Measurements from ENCODE around the gene ZDHHC14.
"Not testable (repeated sequence)": the region's sequence is repeated elsewhere in the genome, so short reads cannot be mapped to it uniquely, and the experiment has no call there.

ZDHHC14 gene

GRCh38 chr6:157579467-157580031 lies 198.6 kb downstream of the ZDHHC14 start:
- Histone ChIP-seq H3K27ac (no peak overlapping the region), H3K36me3 (peaks cover 0 to 21% (median 4%) of the 10 kb centered on the region in 11 experiments; a peak in 8 of 22 replicates), H3K9me3 (replicated peaks in 1 of 11) (peaks cover 24 to 49% (median 35%) of the 10 kb centered on the region in 11 experiments), H4K20me1 (no peaks in the 10 kb centered on the region), H3K9ac (no peak overlapping the region), H3K27me3 (no peaks in the 10 kb centered on the region), H3K4me3 (no peak overlapping the region), H3K4me2 (no peak overlapping the region; a peak in 1 of 22 replicates), H3K4me1 (peaks cover 0 to 9% (median 0%) of the 10 kb centered on the region in 10 experiments; a peak in 1 of 20 replicates)
- no peak for TF ChIP-seq Cebpa-rat (IDR thresholded peaks at IDR 0.05)

DNA sequence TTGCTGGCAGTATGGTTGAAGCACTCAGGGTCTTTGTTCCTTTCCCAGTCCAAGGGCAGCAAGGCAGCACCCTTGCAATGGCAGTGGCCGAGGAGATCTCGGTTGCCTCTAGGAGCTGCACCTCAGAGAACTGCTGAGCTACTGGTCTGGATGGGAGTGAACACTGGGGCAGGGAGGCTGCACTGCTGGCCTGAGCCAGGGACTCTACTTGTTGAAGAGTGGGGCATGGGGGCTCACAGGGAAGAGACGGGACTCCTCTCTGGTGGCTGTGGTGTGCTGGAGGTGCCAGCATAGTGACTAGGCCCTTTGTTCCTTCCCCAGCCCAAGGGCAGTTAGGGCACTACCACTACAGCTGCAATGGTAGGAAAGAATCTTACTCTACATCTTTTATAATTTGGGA lies 203.0 kb downstream of the ZDHHC14 start:
- no peak overlapping the region for H3K4me3 ChIP-seq
- H3K27ac ChIP-seq = no peak overlapping the region
- no peaks in the 10 kb centered on the region for H3K27me3 ChIP-seq
- TF ChIP-seq Cebpa-rat (IDR thresholded peaks at IDR 0.05) = no peak
- H4K20me1 ChIP-seq = no peaks in the 10 kb centered on the region
- H3K36me3 ChIP-seq = peaks cover 0 to 26% (median 3%) of the 10 kb centered on the region in 11 experiments; a peak in 10 of 22 replicates
- H3K4me1 ChIP-seq = peaks cover 0 to 9% (median 0%) of the 10 kb centered on the region in 10 experiments; a peak in 1 of 20 replicates
- H3K4me2 ChIP-seq = no peak overlapping the region
- H3K9me3 ChIP-seq (replicated peaks in 1 of 11) = peaks cover 19 to 41% (median 31%) of the 10 kb centered on the region in 11 experiments
- no peak overlapping the region for H3K9ac ChIP-seq

DNA sequence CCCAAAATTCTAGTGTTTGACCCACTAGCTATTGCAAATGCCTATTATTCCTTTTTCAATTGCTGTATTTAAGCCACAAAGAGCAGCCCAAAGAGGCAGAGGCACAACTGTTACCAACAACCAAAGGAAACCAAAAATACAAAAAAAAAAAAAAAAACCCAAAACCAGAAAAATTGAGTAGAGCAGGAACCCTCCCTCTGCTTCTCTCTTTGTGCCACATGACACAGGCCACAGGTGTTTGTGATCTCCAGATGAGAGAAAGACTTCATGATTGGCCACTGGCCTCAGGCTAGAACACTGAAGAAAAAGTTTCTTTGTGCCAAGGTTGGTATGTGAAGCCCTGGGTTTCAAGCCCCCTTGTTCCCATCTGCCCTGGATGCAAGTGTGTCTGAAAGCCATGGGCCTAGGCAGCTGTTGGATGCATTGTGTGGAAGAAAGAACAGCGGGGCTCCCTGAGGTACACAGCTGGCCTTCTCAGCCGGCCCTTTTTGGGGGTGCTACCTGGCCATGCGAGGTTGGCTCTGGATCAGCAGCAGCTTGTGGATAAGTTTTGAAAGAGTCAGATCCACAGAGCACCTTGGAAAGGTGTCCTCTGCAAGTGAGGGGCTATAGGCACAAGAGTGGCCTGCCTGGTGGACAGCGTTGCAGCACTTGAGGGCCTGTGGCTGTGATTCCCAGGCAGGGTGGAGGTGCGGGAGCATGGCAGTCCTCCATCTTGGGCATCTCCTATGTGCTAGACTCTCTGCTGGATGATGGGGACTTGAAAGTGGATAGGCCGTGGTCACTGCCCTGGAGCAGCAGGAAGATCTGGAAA lies 204.5 kb downstream of the ZDHHC14 start:
- H3K4me1 ChIP-seq = no peaks in the 10 kb centered on the region
- no peak overlapping the region for H3K9ac ChIP-seq
- peaks cover 33 to 55% (median 42%) of the 10 kb centered on the region in 11 experiments for H3K9me3 ChIP-seq (replicated peaks in 1 of 11)
- H3K4me3 ChIP-seq = no peak overlapping the region
- no peak overlapping the region for H3K27ac ChIP-seq
- TF ChIP-seq Cebpa-rat (IDR thresholded peaks at IDR 0.05) = no peak
- peaks cover 0 to 41% (median 18%) of the 10 kb centered on the region in 11 experiments; a peak in 16 of 22 replicates for H3K36me3 ChIP-seq
- no peaks in the 10 kb centered on the region for H3K27me3 ChIP-seq
- H3K4me2 ChIP-seq = no peak overlapping the region
- no peaks in the 10 kb centered on the region for H4K20me1 ChIP-seq

DNA sequence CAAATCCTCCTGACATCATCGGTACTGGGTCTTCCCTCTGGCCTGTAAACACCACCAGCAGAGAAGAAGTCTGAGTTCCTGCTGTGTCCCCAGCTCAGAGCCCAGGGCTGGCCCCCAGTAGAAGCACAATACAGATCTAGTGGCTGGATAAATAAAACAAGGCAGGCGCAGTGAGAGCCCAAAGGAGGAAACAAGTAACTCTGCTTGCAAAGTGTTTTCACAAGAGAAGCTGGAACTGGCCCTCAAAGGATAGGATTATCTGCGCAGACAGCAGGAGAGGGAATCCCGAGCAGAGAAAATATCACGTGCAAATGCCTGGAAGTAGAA lies 205.1 kb downstream of the ZDHHC14 start:
- no peak overlapping the region for H3K4me3 ChIP-seq
- H3K4me1 ChIP-seq = no peaks in the 10 kb centered on the region
- H3K4me2 ChIP-seq = no peak overlapping the region
- no peak overlapping the region for H3K9ac ChIP-seq
- H3K27me3 ChIP-seq = no peaks in the 10 kb centered on the region
- peaks cover 0 to 47% (median 21%) of the 10 kb centered on the region in 11 experiments; a peak in 16 of 22 replicates for H3K36me3 ChIP-seq
- no peaks in the 10 kb centered on the region for H4K20me1 ChIP-seq
- no peak for TF ChIP-seq Cebpa-rat (IDR thresholded peaks at IDR 0.05)
- no peak overlapping the region for H3K27ac ChIP-seq
- peaks cover 39 to 55% (median 47%) of the 10 kb centered on the region in 11 experiments for H3K9me3 ChIP-seq (replicated peaks in 1 of 11)

GRCh38 chr6:157586476-157587126 lies 205.6 kb downstream of the ZDHHC14 start:
- peaks cover 44 to 56% (median 49%) of the 10 kb centered on the region in 11 experiments for H3K9me3 ChIP-seq (replicated peaks in 1 of 11)
- H3K4me2 ChIP-seq = no peak overlapping the region
- H3K36me3 ChIP-seq = peaks cover 0 to 51% (median 21%) of the 10 kb centered on the region in 11 experiments; a peak in 16 of 22 replicates
- TF ChIP-seq Cebpa-rat (IDR thresholded peaks at IDR 0.05) = no peak
- H3K9ac ChIP-seq = no peak overlapping the region
- H3K27ac ChIP-seq = no peak overlapping the region
- no peaks in the 10 kb centered on the region for H4K20me1 ChIP-seq
- no peaks in the 10 kb centered on the region for H3K4me1 ChIP-seq
- H3K27me3 ChIP-seq = no peaks in the 10 kb centered on the region
- no peak overlapping the region for H3K4me3 ChIP-seq

DNA sequence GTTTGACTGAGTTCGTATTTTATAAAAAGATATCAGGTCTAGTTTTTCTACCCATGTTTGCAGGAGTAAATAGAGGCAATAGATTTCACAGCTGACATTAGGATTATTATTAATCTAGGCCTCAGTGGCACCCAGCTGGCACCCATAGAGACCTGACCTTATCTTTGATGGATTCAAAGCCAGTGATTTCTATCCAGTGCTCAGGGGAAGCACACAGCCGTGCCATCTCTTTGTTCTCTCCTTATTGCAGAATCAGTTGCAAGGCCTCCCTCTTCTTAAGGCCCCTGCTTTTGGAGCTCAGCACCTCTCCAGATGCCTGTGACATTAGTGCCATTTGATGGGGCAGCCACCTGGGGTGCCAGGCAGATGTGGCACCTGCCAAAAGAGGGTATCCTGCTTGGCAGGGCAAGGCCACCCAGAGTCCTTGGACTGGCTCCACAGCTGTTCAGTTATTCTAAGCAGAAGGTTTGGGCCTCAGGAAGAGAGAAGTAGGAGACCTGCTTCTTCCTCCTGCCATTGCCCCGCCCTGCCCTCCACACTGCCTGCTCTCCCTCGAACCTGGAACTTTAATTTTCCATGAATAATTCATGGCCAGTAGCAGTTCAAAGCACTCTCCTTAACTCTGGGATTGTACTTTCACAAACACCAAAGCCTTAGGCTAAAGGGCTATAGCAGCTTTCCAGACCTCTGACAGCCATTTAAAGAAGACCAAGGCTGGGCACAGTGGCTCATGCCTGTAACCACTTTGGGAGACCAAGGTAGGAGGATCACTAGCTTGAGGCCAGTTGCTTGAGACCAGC lies 206.3 kb downstream of the ZDHHC14 start:
- TF ChIP-seq Cebpa-rat (IDR thresholded peaks at IDR 0.05) = no peak
- no peak overlapping the region for H3K27ac ChIP-seq

DNA sequence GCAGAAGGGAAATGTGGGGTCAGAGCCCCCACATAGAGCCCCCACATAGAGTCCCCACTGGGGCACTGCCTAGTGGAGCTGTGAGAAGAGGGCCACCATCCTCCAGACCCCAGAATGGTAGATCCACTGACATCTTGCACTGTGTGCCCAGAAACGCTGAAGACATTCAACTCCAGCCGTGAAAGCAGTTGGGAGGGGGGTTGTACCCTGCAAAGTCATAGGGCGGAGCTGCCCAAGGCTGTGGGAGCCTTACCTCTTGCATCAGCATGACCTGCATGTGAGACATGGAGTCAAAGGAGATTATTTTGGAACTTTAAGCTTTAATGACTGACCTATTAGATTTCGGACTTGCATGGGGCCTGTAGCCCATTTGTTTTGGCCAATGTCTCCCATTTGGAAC lies 209.7 kb downstream of the ZDHHC14 start:
- H3K9ac ChIP-seq, H3K4me2 ChIP-seq, H4K20me1 ChIP-seq, H3K27ac ChIP-seq, H3K27me3 ChIP-seq, H3K4me1 ChIP-seq, H3K4me3 ChIP-seq: not testable (repeated sequence)
- H3K36me3 ChIP-seq = peaks cover 0 to 74% (median 21%) of the 10 kb centered on the region in 11 experiments; a peak in 15 of 22 replicates
- H3K9me3 ChIP-seq (replicated peaks in 1 of 11) = peaks cover 36 to 55% (median 44%) of the 10 kb centered on the region in 11 experiments

More for the DNA sequence above, 206.3 kb downstream of the ZDHHC14 start:
- Histone ChIP-seq H3K9ac (no peak overlapping the region), H3K4me1 (no peaks in the 10 kb centered on the region), H3K36me3 (peaks cover 0 to 48% (median 18%) of the 10 kb centered on the region in 11 experiments; a peak in 16 of 22 replicates), H3K4me3 (no peak overlapping the region), H4K20me1 (no peaks in the 10 kb centered on the region), H3K27me3 (no peaks in the 10 kb centered on the region), H3K9me3 (replicated peaks in 1 of 11) (peaks cover 40 to 54% (median 45%) of the 10 kb centered on the region in 11 experiments), H3K4me2 (no peak overlapping the region)

DNA sequence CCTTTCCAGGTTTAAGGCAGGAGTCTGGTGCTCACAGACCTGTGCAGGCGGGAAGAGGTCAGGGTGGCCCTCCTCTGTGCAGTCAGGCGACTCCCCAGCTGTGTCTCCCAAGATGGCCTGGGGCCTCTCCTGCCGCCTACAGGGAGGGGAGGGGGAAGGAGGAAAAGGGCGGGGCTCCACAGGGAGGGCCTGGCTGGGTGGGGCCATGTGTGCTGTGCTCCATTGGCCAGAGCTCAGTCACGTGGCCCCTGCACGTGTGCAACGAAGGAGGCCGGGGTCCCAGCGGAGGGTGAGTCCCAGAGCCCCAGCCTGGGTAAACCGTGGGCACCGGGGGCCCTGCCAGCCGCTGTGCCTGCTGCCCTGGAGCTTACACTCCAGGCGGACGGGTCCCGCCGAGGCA lies 211.6 kb downstream of the ZDHHC14 start:
- H3K4me2 ChIP-seq = no peak overlapping the region
- H3K36me3 ChIP-seq = peaks cover 0 to 76% (median 21%) of the 10 kb centered on the region in 11 experiments; a peak in 15 of 22 replicates
- no peak overlapping the region for H3K9ac ChIP-seq
- H3K9me3 ChIP-seq (replicated peaks in 1 of 11) = peaks cover 36 to 52% (median 44%) of the 10 kb centered on the region in 11 experiments
- H3K27me3 ChIP-seq = no peaks in the 10 kb centered on the region
- H4K20me1 ChIP-seq = no peaks in the 10 kb centered on the region
- no peak overlapping the region for H3K27ac ChIP-seq
- TF ChIP-seq Cebpa-rat (IDR thresholded peaks at IDR 0.05) = no peak
- H3K4me1 ChIP-seq = peaks cover 0 to 9% (median 3%) of the 10 kb centered on the region in 10 experiments; a peak in 11 of 20 replicates
- no peak overlapping the region for H3K4me3 ChIP-seq

Measured in BLaER1 treated with 17β-estradiol and CSF1 and Interleukin-3, amounts not matched to agents 10 nM and 100 nM (cell line).